GM20000 (cell line): ENCODE results near the gene P2RX1.

Source experiments
- DNase-seq: peaks from one replicate; pipeline ENCODE4 v3.0.0; 2012; ENCODE audit warnings: low spot score
- TF ChIP-seq, protein P1 (sequence below): IDR thresholded peaks from 2 replicates; pipeline ENCODE4 v1.5.1; 2012; ENCODE audit warnings: mild to moderate bottlenecking, control low read depth; ENCODE audit errors: extremely low read depth, missing control alignments

Gene P2RX1

DNA sequence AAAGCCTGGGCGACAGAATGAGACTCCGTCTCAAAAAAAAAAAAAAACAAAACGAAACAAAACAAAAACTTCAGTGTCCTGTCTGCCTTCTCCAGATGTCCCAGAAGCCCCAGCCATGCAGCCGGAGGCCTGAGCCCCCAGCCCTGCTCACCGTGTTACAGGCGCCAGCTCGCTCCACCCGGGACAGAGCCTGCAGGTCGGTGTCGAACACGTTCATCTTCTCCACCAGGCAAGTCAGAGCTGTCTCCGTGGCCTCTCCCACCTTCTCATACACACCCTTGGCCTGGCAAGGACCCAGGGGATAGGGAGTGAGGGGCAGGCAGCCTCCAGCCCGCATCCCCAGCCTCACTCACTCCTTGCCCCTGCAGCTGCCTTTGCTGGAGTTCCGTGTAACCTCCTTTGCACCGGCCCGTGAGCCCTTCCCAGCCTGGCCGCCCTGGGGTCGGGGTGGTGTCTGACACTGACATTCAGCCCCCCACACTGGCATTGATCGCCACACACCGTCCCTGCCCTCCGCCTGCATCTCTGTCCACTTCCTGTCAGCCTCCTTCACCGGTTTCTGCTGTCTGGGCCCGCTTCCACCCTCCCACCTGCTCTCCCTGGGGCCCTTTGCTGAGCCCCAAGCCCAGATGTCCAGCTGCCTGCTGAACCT is 27.1 kb upstream of the P2RX1 start:
- TF ChIP-seq, protein P1, sequence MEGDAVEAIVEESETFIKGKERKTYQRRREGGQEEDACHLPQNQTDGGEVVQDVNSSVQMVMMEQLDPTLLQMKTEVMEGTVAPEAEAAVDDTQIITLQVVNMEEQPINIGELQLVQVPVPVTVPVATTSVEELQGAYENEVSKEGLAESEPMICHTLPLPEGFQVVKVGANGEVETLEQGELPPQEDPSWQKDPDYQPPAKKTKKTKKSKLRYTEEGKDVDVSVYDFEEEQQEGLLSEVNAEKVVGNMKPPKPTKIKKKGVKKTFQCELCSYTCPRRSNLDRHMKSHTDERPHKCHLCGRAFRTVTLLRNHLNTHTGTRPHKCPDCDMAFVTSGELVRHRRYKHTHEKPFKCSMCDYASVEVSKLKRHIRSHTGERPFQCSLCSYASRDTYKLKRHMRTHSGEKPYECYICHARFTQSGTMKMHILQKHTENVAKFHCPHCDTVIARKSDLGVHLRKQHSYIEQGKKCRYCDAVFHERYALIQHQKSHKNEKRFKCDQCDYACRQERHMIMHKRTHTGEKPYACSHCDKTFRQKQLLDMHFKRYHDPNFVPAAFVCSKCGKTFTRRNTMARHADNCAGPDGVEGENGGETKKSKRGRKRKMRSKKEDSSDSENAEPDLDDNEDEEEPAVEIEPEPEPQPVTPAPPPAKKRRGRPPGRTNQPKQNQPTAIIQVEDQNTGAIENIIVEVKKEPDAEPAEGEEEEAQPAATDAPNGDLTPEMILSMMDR: no peak
- DNase-seq: no peak

DNA sequence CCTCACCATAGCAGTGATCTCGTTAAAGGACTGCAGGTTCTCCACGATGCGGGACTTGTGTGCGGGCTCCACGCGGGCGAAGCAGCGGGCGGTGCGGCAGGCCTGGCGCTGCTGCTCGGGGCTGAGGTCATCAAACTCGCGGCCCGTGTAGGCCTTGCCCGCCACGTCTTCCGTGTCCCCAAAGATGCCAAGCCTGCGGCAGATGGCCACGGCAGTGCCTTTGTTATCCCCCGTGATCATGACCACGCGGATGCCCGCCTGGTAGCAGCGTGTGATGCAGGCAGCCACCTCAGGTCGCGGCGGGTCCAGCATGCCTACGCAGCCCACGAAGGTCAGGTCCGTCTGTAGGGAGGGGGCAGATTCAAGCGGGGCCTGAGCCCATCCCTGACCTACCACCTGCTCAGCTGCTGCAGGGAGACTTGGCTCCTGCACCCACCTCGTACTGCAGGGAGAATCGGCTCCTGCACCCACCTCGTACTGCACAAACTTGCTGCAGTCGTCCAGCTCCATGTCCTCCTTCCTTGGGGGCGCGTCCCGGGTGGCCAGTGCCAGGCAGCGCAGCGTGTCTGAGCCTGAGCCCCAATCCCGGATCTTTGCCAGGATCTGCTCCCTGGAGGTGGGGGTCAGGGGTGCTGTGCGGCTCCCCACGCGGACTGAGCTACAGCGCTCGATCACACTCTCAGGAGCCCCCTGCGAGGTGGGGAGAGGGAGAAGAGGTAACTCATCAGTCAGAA is 24.9 kb upstream of the P2RX1 start:
- TF ChIP-seq, protein P1: no peak
- DNase-seq: no peak

DNA sequence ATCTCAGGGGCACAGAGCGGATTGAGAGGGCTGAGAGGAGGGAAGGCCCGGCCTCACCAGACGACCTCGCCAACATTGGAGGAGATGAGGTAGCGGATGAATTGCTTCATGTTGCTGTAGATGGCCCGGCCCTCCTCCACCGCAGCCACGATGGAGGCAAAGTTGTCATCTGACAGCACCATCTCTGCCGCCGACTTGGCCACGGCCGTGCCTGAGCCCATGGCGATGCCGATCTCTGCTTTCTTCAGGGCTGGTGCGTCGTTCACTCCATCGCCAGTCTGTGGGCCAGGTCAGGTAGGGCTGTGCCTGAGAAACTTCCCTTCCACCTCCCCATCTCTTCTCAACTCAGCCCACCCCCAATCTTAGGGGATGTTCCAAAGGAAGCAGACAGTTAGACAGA is 21.1 kb upstream of the P2RX1 start:
- TF ChIP-seq, protein P1: no peak
- no peak for DNase-seq

DNA sequence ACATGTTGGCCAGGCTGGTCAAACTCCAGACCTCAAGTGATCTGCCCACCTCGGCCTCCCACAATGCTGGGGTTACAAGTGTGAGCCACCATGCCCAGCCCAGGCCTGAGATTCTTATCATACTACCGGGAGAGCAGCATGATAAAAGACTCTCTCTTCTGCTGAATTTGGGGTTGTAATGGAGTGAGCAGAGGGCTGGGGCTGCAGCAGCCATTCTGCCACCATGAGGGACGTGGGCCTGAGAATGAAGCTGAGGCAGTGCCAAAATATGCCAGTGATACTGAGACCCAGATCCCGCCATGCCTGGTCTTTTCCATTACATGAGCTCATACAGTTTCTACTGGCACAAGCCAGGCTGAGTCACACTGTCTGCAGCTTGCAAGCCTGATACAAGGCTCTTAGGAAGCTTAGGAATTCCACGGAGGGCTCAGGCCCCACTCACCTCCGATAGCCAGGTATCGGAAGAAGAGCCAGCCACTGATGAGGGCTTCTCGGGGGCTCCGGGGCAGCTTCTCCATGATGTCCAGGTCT is 19.6 kb upstream of the P2RX1 start:
- no peak for DNase-seq
- TF ChIP-seq, protein P1: no peak

DNA sequence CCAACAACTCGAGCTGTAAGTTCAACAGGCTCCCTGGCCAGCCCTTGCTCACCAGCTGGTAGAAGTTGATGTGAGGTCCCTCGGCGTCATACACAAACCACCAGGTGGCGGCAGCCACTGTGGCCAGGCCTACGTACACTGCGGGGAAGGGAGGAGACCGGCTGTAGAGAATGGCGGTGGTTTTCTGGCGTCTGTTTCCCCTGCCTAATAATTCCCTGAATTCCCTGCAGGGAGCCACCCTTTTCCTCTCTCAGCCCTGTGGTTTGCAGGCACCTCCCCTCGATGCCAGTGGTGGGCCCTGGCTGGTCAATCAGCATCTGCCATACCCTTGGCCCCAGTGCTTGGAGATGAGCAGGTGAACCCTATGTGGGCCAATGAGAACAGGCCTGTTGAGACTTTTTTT is 18.9 kb upstream of the P2RX1 start:
- TF ChIP-seq, protein P1: peak; percentile 48
- DNase-seq: peak; percentile 78

DNA sequence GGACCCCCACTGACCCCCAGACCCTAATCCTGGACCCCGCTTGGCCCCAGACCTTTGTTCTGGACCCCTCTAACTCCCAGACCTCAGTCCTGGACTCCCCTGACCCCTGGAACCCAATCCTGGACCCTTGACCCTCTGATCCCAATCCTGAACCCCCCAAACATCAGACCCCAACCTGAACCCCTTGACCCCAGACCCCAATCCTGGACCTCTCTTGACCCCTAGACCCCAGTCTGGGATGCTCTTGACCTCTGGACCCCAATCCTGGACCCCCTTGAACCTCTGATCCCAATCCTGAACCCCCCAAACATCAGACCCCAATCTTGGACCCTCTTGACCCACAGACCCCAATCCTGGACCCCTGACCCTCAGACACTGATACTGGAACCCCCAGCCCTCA is 13.5 kb upstream of the P2RX1 start:
- TF ChIP-seq, protein P1: no peak
- DNase-seq: no peak

DNA sequence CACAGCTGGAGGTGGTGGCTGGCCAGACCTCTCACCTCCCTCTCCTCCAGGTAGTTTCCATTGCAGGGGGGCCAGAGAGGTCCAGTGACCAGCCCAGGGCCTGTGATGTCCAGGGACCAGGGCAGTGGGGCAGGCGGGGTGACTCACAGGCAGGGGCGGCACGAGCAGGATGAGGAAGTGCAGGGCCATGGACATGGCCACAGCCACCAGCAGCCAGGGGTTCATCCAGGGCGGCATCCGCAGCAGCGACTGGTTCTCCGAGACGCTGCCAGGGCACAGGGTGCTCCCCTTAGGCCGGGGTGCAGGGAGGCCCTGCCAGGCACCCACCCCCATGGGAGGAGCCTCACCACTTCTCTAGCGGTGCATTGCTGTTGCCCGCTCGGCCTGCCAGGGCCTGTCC is 12.9 kb upstream of the P2RX1 start:
- TF ChIP-seq, protein P1: no peak
- no peak for DNase-seq
